ENCODE measurements around the gene TLDC2.

GRCh38 chr20:36847009-36847709 lies 28.8 kb upstream of the TLDC2 start:
- no peak for TF ChIP-seq CREM (CRISPR knock-in tag; IDR thresholded peaks at IDR 0.05)
- no peak for TF ChIP-seq CTCF (IDR thresholded peaks at IDR 0.05)
- no peak for TF ChIP-seq FOXJ3 (CRISPR knock-in tag; IDR thresholded peaks at IDR 0.05; ENCODE audit: borderline replicate concordance)
- no peak for TF ChIP-seq ZNF423 (CRISPR knock-in tag; IDR thresholded peaks at IDR 0.05)
- no peak for TF ChIP-seq GRHL2 (CRISPR knock-in tag; IDR thresholded peaks at IDR 0.05; ENCODE audit: insufficient replicate concordance, severe bottlenecking)
- no peak for TF ChIP-seq CBFB (CRISPR knock-in tag; IDR thresholded peaks at IDR 0.05; ENCODE audit: low read depth)
- TF ChIP-seq MAX (CRISPR knock-in tag; IDR thresholded peaks at IDR 0.05) = no peak
- TF ChIP-seq CREB1 (CRISPR knock-in tag; IDR thresholded peaks at IDR 0.05) = no peak
- TF ChIP-seq NR3C1 (CRISPR knock-in tag; conservative IDR thresholded peaks at IDR 0.05; ENCODE audit: low read depth) = no peak
- TF ChIP-seq NR2C2 (CRISPR knock-in tag; IDR thresholded peaks at IDR 0.05) = no peak
- no peak for TF ChIP-seq FOXP4 (CRISPR knock-in tag; IDR thresholded peaks at IDR 0.05)
- no peak for TF ChIP-seq USF2 (CRISPR knock-in tag; IDR thresholded peaks at IDR 0.05)
- TF ChIP-seq ESRRA (CRISPR knock-in tag; IDR thresholded peaks at IDR 0.05; ENCODE audit: borderline replicate concordance) = no peak

All from WTC11 (cell line).